Measurements from ENCODE around the gene STARD3. TPM values are rescaled to one million over a fixed set of nuclear protein-coding genes. Genes with fewer than 3 reads are reported as not detected.

STARD3 gene
- total and polyA plus RNA-seq, 2 donors (not counting 3 experiments of a cell fraction or from before 2014, with no cell fraction given): 51.0 to 75.7 TPM

GRCh38 chr17:39660011-39660360, 23.0 kb downstream of the STARD3 start:
- no peaks in the 10 kb centered on the region for H3K27me3 ChIP-seq (ENCODE audit: control insufficient read depth in 2 of 2, insufficient read depth in 2 of 2, low read length in 2 of 2)
- H3K9ac ChIP-seq (replicated peaks; ENCODE audit: extremely low read depth, insufficient read depth, low read length): no peak overlapping the region
- intact Hi-C loops (cut with micrococcal nuclease) (no loop called here), dilution Hi-C loops (cut with MboI; ENCODE audit: extremely low pct_ligation_motif_present, low sequenced_read_pairs) (no loop called here)
- H3K9me3 ChIP-seq (replicated peaks; ENCODE audit: control insufficient read depth, insufficient read depth, low read length): no peaks in the 10 kb centered on the region
- peaks cover 0 to 2% of the 10 kb centered on the region in 2 experiments for H3K36me3 ChIP-seq (ENCODE audit: control insufficient read depth in 2 of 2, extremely low read depth in 1 of 2, insufficient read depth in 2 of 2, low read length in 2 of 2)
- no peaks in the 10 kb centered on the region for H4K20me1 ChIP-seq (replicated peaks; ENCODE audit: control insufficient read depth, extremely low read depth, insufficient read depth, low read length)
- H3K4me3 ChIP-seq (replicated peaks in 1 of 3; ENCODE audit: insufficient read depth in 1 of 3, low read depth in 1 of 3, low read length in 3 of 3): no peak overlapping the region
- H3K4me1 ChIP-seq (ENCODE audit: control insufficient read depth, extremely low read depth, insufficient read depth, low read length): peaks cover 16% of the 10 kb centered on the region
- no peak overlapping the region for H3K4me2 ChIP-seq (ENCODE audit: insufficient read depth, low read length)
- BruUV-seq (replicated peaks): no TSS peak
- no peaks in the 10 kb centered on the region for H3K79me2 ChIP-seq (ENCODE audit: control insufficient read depth, insufficient read depth, low read length)
- FAIRE-seq (no peak), DNase-seq (ENCODE audit: low read depth, low spot score) (no peak)
- ChIA-PET CTCF (interaction anchor here (0.6 to 1.3 kb wide), 11 partner anchors 9 to 670 kb away, joined by 3 to 9 read pairs (median 4); partner anchors contain the start of gene MIEN1), POLR2A (interaction anchor here (1.7 kb wide), 1 partner anchor 11 kb away, joined by 3 read pairs; no protein-coding TSS in a partner anchor)
- H2AFZ ChIP-seq (ENCODE audit: low read depth, low read length): no peak overlapping the region
- TF ChIP-seq GATA2 (IDR thresholded peaks at IDR 0.05; ENCODE audit: insufficient read depth, insufficient read length, low read depth, low read length) (no peak), JUN (IDR thresholded peaks at IDR 0.05; ENCODE audit: borderline replicate concordance, insufficient read depth, insufficient read length, low read depth) (no peak), EZH2 (IDR thresholded peaks at IDR 0.05; ENCODE audit: borderline replicate concordance, low read depth, low read length, severe bottlenecking) (no peak), POLR2AphosphoS5 (IDR thresholded peaks at IDR 0.05; ENCODE audit: insufficient read depth, low read depth, low read length) (no peak)
- TF ChIP-seq, protein P1, sequence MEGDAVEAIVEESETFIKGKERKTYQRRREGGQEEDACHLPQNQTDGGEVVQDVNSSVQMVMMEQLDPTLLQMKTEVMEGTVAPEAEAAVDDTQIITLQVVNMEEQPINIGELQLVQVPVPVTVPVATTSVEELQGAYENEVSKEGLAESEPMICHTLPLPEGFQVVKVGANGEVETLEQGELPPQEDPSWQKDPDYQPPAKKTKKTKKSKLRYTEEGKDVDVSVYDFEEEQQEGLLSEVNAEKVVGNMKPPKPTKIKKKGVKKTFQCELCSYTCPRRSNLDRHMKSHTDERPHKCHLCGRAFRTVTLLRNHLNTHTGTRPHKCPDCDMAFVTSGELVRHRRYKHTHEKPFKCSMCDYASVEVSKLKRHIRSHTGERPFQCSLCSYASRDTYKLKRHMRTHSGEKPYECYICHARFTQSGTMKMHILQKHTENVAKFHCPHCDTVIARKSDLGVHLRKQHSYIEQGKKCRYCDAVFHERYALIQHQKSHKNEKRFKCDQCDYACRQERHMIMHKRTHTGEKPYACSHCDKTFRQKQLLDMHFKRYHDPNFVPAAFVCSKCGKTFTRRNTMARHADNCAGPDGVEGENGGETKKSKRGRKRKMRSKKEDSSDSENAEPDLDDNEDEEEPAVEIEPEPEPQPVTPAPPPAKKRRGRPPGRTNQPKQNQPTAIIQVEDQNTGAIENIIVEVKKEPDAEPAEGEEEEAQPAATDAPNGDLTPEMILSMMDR (IDR thresholded peaks at IDR 0.05; ENCODE audit: extremely low read depth in 1 of 2, insufficient read depth in 1 of 2, low read depth in 1 of 2, low read length in 2 of 2): no peak
- no peaks in the 10 kb centered on the region for H3K9me1 ChIP-seq (replicated peaks; ENCODE audit: control insufficient read depth, extremely low read depth, insufficient read depth, low read length)
- peak overlapping the region; percentile 8 for H3K27ac ChIP-seq (ENCODE audit: insufficient read depth, low read depth, low read length)

All from endothelial cell of umbilical vein (primary cell).